IPS-18a (cell line): ENCODE measurements around the gene SLC2A6.

Source experiments
- H3K27ac ChIP-seq: one replicate; pipeline ENCODE4 v1.5.1; 2013; ENCODE audit warnings: low read length
- H3K27me3 ChIP-seq: one replicate; pipeline ENCODE4 v1.6.1; 2013; ENCODE audit warnings: mild to moderate bottlenecking, low read length; ENCODE audit not compliant: control insufficient read depth, insufficient read depth
- H3K36me3 ChIP-seq: one replicate; pipeline ENCODE4 v1.6.1; 2013; ENCODE audit warnings: low read depth, low read length; ENCODE audit not compliant: control insufficient read depth
- H3K4me1 ChIP-seq: one replicate; pipeline ENCODE4 v1.6.1; 2013; ENCODE audit warnings: low read depth, low read length; ENCODE audit not compliant: control insufficient read depth
- H3K4me3 ChIP-seq: one replicate; pipeline ENCODE4 v1.5.1; 2013; ENCODE audit warnings: low read length
- H3K9ac ChIP-seq: one replicate; pipeline ENCODE4 v1.6.1; 2013; ENCODE audit warnings: mild to moderate bottlenecking, low read length, moderate library complexity
- H3K9me3 ChIP-seq: one replicate; pipeline ENCODE4 v1.6.1; 2013; ENCODE audit warnings: low read depth, low read length; ENCODE audit not compliant: control insufficient read depth

SLC2A6 gene

DNA sequence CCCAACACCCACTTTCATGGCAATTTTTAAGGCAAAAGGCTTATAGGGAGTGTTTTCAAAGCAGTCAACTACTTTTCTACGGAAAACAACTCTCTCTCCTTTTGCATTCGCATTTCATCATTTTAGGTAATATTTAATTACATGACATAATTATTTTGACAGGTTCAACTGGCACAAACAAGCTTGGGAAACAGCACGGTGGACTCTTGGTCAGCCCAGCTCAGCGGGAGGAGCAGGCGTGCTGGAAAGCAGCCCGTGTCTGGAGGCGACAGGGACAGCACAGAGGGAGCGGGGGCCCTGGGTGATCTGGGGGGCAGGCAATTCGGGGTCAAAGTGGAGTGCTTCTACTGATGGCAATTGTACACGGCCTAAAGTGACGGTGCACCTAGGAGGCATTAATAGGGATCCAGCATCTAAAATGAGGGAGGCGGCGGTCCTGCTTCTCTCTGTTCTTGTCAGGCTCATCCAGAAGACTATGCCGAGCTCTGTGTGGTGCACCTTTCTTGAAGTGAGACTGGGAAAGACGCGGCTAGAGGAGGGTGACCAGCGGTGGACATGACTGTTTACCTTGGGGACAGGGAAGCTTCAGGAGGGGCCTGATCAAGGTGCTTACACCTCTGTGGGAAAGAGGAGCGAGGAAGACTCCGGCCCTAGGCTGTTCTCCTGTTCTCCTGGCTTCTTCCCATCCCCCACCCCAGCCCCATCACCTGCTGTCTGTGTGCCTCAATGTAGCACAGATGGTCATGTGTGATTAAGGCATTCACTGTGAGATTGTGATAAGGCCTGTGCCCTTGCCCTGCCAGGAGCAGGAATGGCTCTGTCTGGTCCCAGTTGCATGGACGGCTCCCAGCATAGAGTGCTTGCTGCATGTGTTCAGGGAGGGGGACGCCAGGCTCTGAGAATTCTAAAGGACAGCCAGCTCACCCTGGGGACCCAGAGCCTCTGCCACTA lies 42.5 kb upstream of the SLC2A6 start:
- H3K27ac ChIP-seq = no peak overlapping the region
- no peaks in the 10 kb centered on the region for H3K9me3 ChIP-seq
- H3K4me1 ChIP-seq = peaks cover 10% of the 10 kb centered on the region
- no peak overlapping the region for H3K4me3 ChIP-seq
- H3K9ac ChIP-seq = no peak overlapping the region
- no peaks in the 10 kb centered on the region for H3K27me3 ChIP-seq
- no peaks in the 10 kb centered on the region for H3K36me3 ChIP-seq

DNA sequence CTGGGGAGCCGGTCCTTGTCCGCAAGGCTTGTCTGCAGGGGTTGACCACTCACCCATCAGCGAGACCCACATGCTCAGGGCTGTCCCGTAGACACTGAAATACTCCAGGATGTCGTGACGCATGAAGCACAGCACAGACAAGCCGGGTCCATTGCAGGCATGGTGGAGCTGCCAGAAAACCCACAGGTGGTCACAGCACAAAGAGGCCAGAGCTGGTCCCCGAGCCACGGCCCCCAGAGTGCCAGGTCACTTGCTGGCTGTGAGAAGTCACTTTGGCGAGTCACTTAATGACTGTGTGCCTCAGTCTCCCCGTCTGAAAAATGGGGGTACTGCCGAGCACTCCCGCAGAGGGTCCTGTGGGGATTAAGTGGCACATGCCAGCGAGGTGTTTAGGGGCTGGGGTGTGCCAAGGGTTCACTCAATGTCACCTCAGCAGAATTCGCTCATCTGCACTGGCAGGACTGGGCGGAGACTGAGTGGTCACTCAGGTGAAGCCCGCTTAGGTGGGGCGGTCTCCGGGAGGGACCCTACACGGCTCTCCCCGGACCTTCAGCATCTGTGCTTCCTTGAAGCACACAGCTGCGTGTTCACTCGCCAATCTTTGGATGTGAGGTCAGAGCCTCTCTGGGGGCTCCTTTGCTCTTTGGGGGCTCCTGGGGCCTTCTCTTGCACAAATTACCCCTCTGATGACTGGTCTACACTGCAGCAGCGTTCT lies 41.4 kb upstream of the SLC2A6 start:
- Histone ChIP-seq H3K27ac (no peak overlapping the region), H3K36me3 (no peaks in the 10 kb centered on the region), H3K27me3 (no peaks in the 10 kb centered on the region), H3K4me1 (no peaks in the 10 kb centered on the region), H3K4me3 (no peak overlapping the region), H3K9ac (no peak overlapping the region), H3K9me3 (no peaks in the 10 kb centered on the region)

- Histone ChIP-seq H3K27ac (no peak overlapping the region), H3K9ac (no peak overlapping the region), H3K4me1 (no peaks in the 10 kb centered on the region), H3K9me3 (no peaks in the 10 kb centered on the region), H3K4me3 (no peak overlapping the region), H3K36me3 (no peaks in the 10 kb centered on the region), H3K27me3 (no peaks in the 10 kb centered on the region)
These were observed 40.8 kb upstream of the SLC2A6 start for GRCh38 chr9:133519693-133520092.

DNA sequence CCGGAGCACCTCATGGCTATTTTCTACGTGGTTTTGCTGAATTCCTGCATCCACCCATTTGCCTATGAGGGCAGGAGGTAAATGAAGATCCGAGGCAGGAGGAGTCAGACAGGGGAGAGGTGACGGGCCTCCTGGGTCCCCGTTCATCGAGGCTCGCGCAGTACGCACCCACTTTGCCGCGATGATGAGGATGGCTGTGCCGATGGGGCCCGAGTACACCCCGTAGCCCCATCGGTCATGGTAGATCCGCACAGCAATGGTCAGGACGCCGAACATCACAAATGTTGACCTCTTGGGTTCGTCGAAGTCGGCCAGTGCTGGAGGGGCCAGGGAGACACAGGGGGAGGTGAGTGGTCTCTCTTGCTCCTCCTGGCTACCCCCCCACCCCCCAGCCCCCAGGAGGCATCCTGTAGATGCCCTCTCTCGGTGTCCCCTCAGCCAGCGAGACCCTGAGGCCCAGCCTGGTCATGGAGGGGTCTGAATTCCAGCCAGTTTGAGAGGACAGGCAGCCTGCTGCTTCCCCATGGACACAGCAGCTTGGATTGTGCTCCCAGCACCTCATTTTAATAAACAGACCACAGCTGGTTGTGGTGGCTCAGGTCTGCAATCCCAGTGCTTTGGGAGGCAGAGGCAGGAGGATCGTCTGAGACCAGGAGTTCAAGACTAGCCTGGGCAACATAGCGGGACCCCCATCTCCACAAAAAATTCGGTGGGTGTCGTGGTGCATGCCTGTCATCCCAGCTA lies 40.0 kb upstream of the SLC2A6 start:
- H3K27me3 ChIP-seq = no peaks in the 10 kb centered on the region
- H3K4me3 ChIP-seq = no peak overlapping the region
- no peaks in the 10 kb centered on the region for H3K9me3 ChIP-seq
- no peaks in the 10 kb centered on the region for H3K36me3 ChIP-seq
- H3K4me1 ChIP-seq = no peaks in the 10 kb centered on the region
- no peak overlapping the region for H3K9ac ChIP-seq
- H3K27ac ChIP-seq = no peak overlapping the region

- H3K9ac ChIP-seq = no peak overlapping the region
- H3K4me3 ChIP-seq = no peak overlapping the region
- H3K27me3 ChIP-seq = no peaks in the 10 kb centered on the region
- H3K9me3 ChIP-seq = no peaks in the 10 kb centered on the region
- no peak overlapping the region for H3K27ac ChIP-seq
- no peaks in the 10 kb centered on the region for H3K36me3 ChIP-seq
- H3K4me1 ChIP-seq = no peaks in the 10 kb centered on the region
These were observed 39.3 kb upstream of the SLC2A6 start for GRCh38 chr9:133518200-133518599.

- Histone ChIP-seq H3K4me1 (no peaks in the 10 kb centered on the region), H3K36me3 (no peaks in the 10 kb centered on the region), H3K9ac (no peak overlapping the region), H3K27me3 (no peaks in the 10 kb centered on the region), H3K27ac (no peak overlapping the region), H3K9me3 (no peaks in the 10 kb centered on the region), H3K4me3 (no peak overlapping the region)
These were observed 38.8 kb upstream of the SLC2A6 start for GRCh38 chr9:133517711-133518110.

DNA sequence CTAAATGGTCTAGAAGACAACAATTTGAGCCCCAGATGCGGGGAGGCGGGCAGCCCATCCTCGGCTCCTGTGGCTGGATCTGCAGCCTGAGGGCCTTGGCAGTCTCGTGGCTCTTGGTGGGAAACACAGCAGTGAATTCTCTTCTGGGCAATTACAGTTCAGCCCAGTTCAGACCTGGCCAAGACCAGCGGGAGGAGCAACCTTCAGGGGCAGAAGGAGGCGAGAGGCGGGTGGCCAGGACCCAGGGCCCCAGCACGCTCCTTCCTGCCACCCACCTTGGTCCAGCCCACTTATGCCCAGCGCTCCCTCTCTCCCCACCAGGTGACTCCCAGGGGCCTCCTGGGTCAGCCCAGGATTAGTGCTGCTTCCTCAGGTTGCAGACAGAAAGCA lies 38.1 kb upstream of the SLC2A6 start:
- H3K4me1 ChIP-seq = no peaks in the 10 kb centered on the region
- H3K27me3 ChIP-seq = no peaks in the 10 kb centered on the region
- H3K4me3 ChIP-seq = no peak overlapping the region
- no peak overlapping the region for H3K27ac ChIP-seq
- no peaks in the 10 kb centered on the region for H3K36me3 ChIP-seq
- no peak overlapping the region for H3K9ac ChIP-seq
- H3K9me3 ChIP-seq = no peaks in the 10 kb centered on the region

DNA sequence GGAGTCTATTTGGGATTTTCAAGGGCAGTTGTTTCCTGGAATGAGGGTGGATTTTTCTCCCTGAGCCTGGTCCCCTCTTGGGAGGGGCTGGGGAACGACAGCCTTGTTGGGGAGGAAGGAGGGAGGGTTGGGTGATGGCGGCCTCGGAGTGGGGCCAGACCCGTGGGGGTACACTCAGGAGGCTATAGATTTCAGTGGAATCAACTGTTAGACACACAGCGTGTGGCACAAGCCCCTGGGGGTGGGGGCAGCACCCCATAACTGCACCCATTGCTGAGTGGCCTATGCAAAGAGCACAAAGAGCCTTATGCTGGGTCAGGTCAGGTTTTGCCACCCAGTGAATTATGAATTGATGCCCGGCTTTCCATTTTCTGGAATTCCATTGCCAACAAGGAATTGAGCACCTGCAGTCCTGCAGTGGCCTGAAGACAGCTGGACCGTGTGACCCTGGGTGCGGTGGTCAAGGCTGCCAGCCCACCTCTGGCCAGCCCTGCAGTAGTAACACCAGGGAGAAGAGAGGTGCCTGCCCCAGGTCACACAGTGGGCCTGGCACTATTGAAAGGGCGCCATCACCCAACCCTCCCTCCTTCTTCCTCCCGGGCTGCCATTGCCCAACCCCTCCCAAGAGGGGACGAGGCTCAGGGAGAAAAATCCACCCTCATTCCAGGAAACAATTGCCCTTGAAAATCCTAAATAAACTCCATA lies 37.5 kb upstream of the SLC2A6 start:
- H3K9me3 ChIP-seq = no peaks in the 10 kb centered on the region
- no peaks in the 10 kb centered on the region for H3K27me3 ChIP-seq
- no peaks in the 10 kb centered on the region for H3K4me1 ChIP-seq
- H3K9ac ChIP-seq = no peak overlapping the region
- no peak overlapping the region for H3K4me3 ChIP-seq
- H3K36me3 ChIP-seq = no peaks in the 10 kb centered on the region
- H3K27ac ChIP-seq = no peak overlapping the region

DNA sequence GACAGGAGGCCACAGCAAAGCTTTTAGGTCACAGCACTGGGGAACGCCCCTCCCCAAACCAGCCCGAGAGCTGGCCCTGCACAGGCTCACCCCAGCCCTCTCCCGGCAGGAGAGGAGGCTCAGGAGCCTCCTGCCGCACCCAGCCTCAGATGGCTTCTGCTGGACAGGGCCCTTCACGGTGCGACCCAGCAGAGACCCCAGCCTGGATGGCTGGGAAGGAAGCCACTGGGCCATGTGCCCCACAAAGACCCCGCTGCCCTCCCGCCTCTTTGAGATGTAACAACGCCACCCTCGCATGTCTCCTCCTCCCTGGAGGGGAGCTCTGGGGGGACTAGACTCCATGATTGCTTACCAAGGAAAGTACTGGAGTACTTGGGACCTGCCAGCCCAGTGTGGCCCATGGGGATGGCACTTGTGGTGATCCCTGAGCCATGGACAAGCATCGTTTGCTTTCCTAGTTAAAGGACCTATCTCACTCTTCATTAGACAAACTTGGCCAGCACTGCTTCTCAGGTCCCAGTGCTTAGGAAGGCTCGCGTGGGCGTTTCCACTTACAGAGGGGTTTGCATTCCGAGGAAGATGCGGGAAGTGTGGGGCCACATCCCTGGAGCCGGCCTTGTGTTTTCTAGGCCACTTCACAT lies 36.8 kb upstream of the SLC2A6 start:
- H3K9me3 ChIP-seq = no peaks in the 10 kb centered on the region
- H3K27me3 ChIP-seq = no peaks in the 10 kb centered on the region
- H3K4me3 ChIP-seq = no peak overlapping the region
- no peaks in the 10 kb centered on the region for H3K36me3 ChIP-seq
- no peak overlapping the region for H3K27ac ChIP-seq
- H3K9ac ChIP-seq = no peak overlapping the region
- no peaks in the 10 kb centered on the region for H3K4me1 ChIP-seq

GRCh38 chr9:133515240-133515610 lies 36.3 kb upstream of the SLC2A6 start:
- H3K4me1 ChIP-seq = no peaks in the 10 kb centered on the region
- H3K27ac ChIP-seq = no peak overlapping the region
- no peaks in the 10 kb centered on the region for H3K9me3 ChIP-seq
- no peak overlapping the region for H3K9ac ChIP-seq
- H3K4me3 ChIP-seq = no peak overlapping the region
- no peaks in the 10 kb centered on the region for H3K27me3 ChIP-seq
- H3K36me3 ChIP-seq = no peaks in the 10 kb centered on the region
